ENCODE results near the gene STAM2.

- TF ChIP-seq CTCF (IDR thresholded peaks at IDR 0.05; ENCODE audit: insufficient read depth, low read depth, low read length) (no peak), EZH2 (IDR thresholded peaks at IDR 0.05; ENCODE audit: insufficient read depth, low read length) (no peak)
These were observed 87.6 kb downstream of the STAM2 start for GRCh38 chr2:152088006-152088405.

Data from astrocyte (in vitro differentiated cells and primary cell).